ENCODE data around the gene ANO3.
"Not testable (repeated sequence)": the region's sequence is repeated elsewhere in the genome, so short reads cannot be mapped to it uniquely, and the experiment has no call there.

ANO3 gene

DNA sequence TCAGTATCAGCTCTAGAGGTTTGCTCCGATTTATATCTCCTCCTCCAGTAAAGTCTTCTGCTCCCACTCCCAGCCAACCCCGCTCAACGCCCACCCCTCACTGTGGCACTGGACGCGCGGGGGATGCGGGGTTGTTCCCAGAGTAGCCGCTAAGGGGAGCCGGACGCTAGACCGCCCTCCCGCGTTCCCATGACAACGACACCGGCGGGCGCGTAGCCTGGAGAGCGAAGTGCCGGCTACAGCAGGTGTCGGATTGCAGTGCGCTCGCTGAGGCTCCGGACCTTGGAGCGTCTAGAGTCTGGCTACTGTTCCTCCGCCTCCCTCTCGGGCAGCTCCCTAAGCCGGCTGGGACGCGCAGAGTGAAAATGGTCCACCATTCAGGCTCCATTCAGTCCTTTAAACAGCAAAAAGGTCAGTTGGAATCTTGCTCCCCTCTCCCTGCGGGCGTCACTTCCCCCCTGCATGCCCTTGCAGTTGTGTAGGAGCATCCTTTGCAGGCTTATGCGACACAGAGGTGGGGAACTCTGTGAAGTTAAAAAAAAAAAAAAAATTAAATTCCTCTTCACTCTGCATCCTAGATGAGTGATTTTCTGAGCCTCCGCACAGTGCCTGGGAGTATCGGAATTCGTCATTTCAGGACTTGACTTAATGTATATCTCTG is at the start of gene ANO3:
Gene ANO3 (plus strand): TSS at position 220 of the 661 bp plus-strand sequence. CDS start 146 bp downstream, at position 366.
- TF ChIP-seq, protein P1, sequence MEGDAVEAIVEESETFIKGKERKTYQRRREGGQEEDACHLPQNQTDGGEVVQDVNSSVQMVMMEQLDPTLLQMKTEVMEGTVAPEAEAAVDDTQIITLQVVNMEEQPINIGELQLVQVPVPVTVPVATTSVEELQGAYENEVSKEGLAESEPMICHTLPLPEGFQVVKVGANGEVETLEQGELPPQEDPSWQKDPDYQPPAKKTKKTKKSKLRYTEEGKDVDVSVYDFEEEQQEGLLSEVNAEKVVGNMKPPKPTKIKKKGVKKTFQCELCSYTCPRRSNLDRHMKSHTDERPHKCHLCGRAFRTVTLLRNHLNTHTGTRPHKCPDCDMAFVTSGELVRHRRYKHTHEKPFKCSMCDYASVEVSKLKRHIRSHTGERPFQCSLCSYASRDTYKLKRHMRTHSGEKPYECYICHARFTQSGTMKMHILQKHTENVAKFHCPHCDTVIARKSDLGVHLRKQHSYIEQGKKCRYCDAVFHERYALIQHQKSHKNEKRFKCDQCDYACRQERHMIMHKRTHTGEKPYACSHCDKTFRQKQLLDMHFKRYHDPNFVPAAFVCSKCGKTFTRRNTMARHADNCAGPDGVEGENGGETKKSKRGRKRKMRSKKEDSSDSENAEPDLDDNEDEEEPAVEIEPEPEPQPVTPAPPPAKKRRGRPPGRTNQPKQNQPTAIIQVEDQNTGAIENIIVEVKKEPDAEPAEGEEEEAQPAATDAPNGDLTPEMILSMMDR (IDR thresholded peaks at IDR 0.05; ENCODE audit: control extremely low read depth, extremely low read depth, low read depth, missing control alignments): peak; percentile 31

DNA sequence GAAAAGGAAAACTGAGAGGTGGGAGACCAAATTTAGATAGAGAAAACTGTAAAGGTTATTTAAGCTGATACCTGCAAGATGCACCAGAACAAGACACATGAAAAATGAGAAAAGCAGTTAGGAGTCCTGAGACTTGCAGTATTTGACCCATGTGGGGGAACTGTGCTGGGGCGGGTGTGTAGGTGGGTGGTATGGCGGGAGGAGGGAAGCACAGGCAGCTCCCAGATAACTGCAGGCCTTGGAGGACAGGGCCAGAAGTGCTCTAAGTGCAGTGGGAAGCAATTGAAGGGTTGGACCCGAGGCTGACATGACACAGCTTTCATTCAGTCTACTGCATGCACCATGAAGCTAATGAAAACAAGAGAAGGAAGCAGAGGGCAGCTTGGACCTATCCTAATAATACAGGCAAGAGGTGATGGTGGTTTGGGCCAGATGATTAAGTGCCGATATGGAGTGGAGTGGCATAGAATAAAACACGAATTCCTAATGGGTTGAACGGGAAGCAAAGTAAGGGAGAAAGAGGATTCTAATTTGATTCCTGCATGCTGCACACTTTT is 48.0 kb upstream of the ANO3 start:
- ChIA-PET CTCF (interaction anchor here (0.8 to 2.8 kb wide), 16 partner anchors 8 to 1218 kb away, joined by 3 to 23 read pairs (median 5); no protein-coding TSS in a partner anchor), POLR2A (no interaction called here)
- TF ChIP-seq, protein P1 (IDR thresholded peaks at IDR 0.05; ENCODE audit: control extremely low read depth, extremely low read depth, low read depth, missing control alignments): no peak
- DNase-seq (ENCODE audit: extremely low spot score): no peak

More for the DNA sequence above, at the start of gene ANO3:
- peak; percentile 53 for DNase-seq (ENCODE audit: extremely low spot score)
- CTCF ChIA-PET: interaction anchor here (1.7 kb wide), 1 partner anchor 8 kb away, joined by 3 read pairs; no protein-coding TSS in a partner anchor
- POLR2A ChIA-PET: no interaction called here

DNA sequence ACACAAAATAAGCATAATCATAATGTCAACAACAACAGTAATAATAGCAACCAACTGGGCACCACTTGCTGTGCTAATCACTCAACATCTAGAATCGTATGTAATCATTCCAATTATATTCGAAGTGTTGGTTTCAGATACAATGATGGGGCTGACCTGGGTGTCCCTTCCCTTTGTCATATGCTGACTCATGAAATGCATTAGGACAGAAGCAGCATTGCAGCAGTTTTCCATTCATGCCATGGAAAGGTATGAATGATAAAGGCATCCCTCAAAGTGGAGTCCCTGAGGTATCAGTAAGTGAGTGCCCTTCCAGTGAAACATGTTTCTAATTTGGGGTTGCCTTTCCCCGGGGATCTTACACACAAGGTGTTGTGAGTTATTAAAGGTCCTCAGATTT is 46.3 kb upstream of the ANO3 start:
- TF ChIP-seq, protein P1 (IDR thresholded peaks at IDR 0.05; ENCODE audit: control extremely low read depth, extremely low read depth, low read depth, missing control alignments): no peak
- CTCF ChIA-PET: no interaction called here
- POLR2A ChIA-PET: no interaction called here
- DNase-seq (ENCODE audit: extremely low spot score): no peak

DNA sequence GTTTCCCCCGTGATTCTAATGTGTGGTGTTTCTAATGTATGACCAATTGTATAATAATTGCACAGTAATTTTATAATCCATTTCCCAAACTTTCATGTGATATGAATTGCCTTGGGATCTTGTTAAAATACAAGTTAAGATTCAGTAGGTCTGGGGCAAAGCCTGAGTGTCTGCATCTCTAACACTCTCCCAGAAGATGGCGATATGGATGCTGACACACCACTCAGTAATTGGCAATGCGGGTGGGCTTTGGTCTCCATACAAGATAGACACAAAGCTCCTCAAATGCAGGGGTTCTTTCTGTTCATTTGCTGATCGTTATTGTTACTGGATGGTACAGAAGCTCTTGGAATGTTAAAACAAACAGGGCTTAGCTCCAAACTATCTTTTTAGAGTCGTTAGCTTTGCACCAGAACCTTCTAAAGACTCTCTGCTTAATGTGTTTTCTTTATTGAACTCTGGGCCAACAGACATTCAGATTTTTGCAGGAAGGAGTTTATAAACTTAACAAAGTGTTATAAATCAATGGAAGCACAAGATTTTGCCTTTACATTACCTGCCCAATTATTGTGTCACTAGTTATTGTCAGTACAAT is 45.4 kb upstream of the ANO3 start:
- DNase-seq (ENCODE audit: extremely low spot score): no peak
- ChIA-PET CTCF (interaction anchor here (0.7 to 1.2 kb wide), 2 partner anchors 10 to 35 kb away, joined by 3 to 6 read pairs; no protein-coding TSS in a partner anchor), POLR2A (no interaction called here)
- TF ChIP-seq, protein P1 (IDR thresholded peaks at IDR 0.05; ENCODE audit: control extremely low read depth, extremely low read depth, low read depth, missing control alignments): peak; percentile 50

- DNase-seq (ENCODE audit: extremely low spot score): no peak
- CTCF ChIA-PET: interaction anchor here (0.7 to 1.2 kb wide), 2 partner anchors 10 to 34 kb away, joined by 3 to 6 read pairs; no protein-coding TSS in a partner anchor
- TF ChIP-seq, protein P1 (IDR thresholded peaks at IDR 0.05; ENCODE audit: control extremely low read depth, extremely low read depth, low read depth, missing control alignments): no peak
- POLR2A ChIA-PET: no interaction called here
Observed at GRCh38 chr11:26287067-26287518, 44.8 kb upstream of the ANO3 start.

DNA sequence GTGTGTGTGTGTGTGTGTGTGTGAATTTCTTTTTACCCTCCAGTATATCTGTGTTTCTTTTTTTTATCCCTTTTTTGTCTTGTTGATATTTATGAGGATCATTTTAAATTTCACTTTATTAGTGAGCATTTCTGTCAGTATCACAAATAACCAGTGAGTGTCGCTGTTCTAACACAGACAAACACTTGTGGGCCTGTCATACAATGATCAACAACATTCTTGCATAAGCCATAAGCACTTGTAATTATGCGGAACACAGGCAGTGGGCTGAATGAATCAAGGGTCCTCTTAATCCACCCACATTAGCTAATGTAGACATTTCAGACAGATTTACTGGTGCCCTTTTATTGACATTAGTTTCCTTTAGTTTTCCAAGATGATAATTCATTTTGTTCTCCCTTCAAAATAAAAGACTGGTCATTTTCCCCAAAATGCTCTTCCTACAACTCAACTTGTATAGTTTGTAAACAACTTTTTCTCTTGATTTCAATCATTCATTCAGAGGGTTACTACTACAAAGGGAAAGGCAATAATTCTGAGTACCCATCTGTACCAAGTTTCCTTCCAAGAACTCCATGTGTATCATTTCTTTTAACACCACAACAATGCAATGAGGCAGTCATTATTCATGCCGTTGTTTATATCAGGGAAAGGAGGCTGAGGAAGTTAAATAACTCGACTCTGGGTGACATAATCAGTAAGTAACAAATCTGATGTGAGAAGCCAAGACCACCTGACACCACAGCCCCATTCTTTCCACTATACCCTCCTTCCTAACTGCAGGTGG is 34.5 kb upstream of the ANO3 start:
- ChIA-PET CTCF (interaction anchor here (0.7 to 4.0 kb wide), 14 partner anchors 8 to 863 kb away, joined by 3 to 35 read pairs (median 4); no protein-coding TSS in a partner anchor), POLR2A (no interaction called here)
- peak; percentile 28 for DNase-seq (ENCODE audit: extremely low spot score)
- TF ChIP-seq, protein P1 (IDR thresholded peaks at IDR 0.05; ENCODE audit: control extremely low read depth, extremely low read depth, low read depth, missing control alignments): peak; percentile 79

- POLR2A ChIA-PET; DNase-seq (ENCODE audit: extremely low spot score); CTCF ChIA-PET: not testable (repeated sequence)
Observed at GRCh38 chr11:26316372-26316771, 15.6 kb upstream of the ANO3 start.

Data from GM10248 (cell line).